Measurements from ENCODE around the gene FREM2.

- TF ChIP-seq, protein P1, sequence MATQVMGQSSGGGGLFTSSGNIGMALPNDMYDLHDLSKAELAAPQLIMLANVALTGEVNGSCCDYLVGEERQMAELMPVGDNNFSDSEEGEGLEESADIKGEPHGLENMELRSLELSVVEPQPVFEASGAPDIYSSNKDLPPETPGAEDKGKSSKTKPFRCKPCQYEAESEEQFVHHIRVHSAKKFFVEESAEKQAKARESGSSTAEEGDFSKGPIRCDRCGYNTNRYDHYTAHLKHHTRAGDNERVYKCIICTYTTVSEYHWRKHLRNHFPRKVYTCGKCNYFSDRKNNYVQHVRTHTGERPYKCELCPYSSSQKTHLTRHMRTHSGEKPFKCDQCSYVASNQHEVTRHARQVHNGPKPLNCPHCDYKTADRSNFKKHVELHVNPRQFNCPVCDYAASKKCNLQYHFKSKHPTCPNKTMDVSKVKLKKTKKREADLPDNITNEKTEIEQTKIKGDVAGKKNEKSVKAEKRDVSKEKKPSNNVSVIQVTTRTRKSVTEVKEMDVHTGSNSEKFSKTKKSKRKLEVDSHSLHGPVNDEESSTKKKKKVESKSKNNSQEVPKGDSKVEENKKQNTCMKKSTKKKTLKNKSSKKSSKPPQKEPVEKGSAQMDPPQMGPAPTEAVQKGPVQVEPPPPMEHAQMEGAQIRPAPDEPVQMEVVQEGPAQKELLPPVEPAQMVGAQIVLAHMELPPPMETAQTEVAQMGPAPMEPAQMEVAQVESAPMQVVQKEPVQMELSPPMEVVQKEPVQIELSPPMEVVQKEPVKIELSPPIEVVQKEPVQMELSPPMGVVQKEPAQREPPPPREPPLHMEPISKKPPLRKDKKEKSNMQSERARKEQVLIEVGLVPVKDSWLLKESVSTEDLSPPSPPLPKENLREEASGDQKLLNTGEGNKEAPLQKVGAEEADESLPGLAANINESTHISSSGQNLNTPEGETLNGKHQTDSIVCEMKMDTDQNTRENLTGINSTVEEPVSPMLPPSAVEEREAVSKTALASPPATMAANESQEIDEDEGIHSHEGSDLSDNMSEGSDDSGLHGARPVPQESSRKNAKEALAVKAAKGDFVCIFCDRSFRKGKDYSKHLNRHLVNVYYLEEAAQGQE (IDR thresholded peaks at IDR 0.05; ENCODE audit: insufficient read depth in 1 of 2, low read depth in 2 of 2, low read length in 2 of 2): no peak
- TF ChIP-seq TAF1 (IDR thresholded peaks at IDR 0.05; ENCODE audit: borderline replicate concordance, insufficient read depth, low read length): no peak
- TF ChIP-seq POLR2AphosphoS5 (IDR thresholded peaks at IDR 0.05; ENCODE audit: low read depth, low read length): no peak
Measured at GRCh38 chr13:38933786-38934185, 246.9 kb downstream of the FREM2 start.
